Measurements from ENCODE around the gene CA4. TPM values are rescaled to one million over a fixed set of nuclear protein-coding genes. Genes with fewer than 3 reads are reported as not detected.

Gene CA4
- total RNA-seq, 1 donor from 2014 or later, result not detected

GRCh38 chr17:60141111-60142018 is 8.4 kb upstream of the CA4 start:
- no peak for TF ChIP-seq CTCF (IDR thresholded peaks at IDR 0.05; ENCODE audit: insufficient read depth, low read length, poor library complexity, severe bottlenecking)
- H3K36me3 ChIP-seq (ENCODE audit: control insufficient read depth, insufficient read depth, low read length), result no peaks in the 10 kb centered on the region
- H3K27me3 ChIP-seq (ENCODE audit: control insufficient read depth, insufficient read depth, low read length), result peaks cover 55% of the 10 kb centered on the region
- no peak for DNase-seq (ENCODE audit: low read depth)
- no peak overlapping the region for H3K4me3 ChIP-seq (ENCODE audit: low read depth, low read length)

DNA sequence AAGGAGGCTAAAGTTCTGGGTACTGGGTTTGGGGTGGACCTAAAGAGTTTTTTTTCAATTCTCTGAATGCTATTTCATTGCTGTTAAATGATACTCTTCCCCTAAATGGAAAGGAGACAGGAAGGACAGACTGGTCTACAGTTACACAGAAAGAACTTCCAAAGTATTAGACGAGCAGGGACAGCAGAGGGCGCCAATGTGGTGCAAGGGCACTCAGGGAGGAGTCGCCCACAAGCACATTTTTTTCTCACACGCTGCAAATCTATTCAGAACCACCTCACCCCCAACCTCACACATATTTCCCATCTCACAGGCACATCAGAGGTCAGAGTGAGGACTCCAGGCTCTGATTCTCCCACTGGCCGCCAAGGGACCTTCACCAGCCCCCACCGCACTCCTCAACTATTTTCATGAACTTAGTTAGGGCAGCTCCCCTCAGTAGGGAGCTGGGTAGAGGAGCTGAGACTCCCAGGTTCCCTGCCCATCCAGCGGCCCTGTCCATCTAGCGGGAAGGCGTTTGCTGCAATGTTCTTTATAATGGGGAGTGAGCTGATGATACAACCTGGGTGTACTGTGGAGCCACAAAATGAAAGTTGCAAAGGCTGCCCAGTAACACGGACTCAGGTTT is 6.8 kb upstream of the CA4 start:
- Histone ChIP-seq H3K4me3 (ENCODE audit: low read depth, low read length) (no peak overlapping the region), H3K27me3 (ENCODE audit: control insufficient read depth, insufficient read depth, low read length) (peaks cover 57% of the 10 kb centered on the region)
- DNase-seq (ENCODE audit: low read depth), result peak; percentile 60

DNA sequence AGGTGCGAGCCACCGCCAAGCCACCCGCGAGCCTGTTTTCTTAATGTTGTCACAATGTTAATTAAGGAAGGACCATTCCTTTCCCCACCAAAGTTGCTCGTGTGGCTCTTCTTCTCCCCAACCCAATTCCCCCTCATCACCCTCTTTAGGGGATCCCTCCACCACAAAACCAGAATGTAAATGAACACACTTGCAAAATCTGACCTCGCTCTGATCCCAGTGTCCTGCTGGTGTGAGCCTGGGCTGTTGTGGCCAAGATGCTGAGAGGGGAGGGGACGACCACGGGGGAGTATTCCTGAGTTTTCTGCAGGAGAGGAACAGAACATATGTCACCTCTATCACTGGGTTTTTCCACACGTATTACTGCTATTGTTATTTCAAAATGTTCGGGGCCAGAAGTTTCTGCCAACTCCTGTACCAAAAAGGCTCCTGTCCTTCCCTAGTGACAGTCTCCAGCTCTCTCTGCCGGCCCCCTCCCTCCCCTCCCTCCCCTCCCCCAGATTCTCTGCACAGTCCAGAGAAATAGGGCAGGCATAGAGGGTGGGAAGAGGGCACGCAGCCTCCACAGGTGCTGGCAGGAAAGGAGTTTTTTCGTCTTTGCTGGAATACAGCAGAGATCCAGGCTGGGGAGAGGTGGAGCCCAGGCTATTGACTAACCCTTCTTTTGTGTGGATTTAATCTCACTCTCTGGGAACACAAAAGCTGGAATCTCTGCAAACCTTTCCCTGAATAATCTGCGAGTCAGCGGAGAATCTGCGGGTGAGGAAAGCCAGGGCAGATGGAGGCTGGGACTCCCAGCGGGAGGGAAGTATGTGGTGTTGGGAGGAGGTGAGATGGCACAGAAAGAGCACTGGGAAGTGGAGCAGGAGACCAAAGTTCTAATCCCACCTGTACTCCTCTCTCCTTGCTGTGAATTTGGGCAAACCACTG is 4.5 kb upstream of the CA4 start:
- DNase-seq (ENCODE audit: low read depth), result no peak
- no peak for TF ChIP-seq CTCF (IDR thresholded peaks at IDR 0.05; ENCODE audit: insufficient read depth, low read length, poor library complexity, severe bottlenecking)
- H3K27me3 ChIP-seq (ENCODE audit: control insufficient read depth, insufficient read depth, low read length), result peaks cover 56% of the 10 kb centered on the region

More for the DNA sequence above, 6.8 kb upstream of the CA4 start:
- TF ChIP-seq CTCF (IDR thresholded peaks at IDR 0.05; ENCODE audit: insufficient read depth, low read length, poor library complexity, severe bottlenecking), result peak; percentile 89
- no peaks in the 10 kb centered on the region for H3K36me3 ChIP-seq (ENCODE audit: control insufficient read depth, insufficient read depth, low read length)

GRCh38 chr17:60146206-60146605 is 3.6 kb upstream of the CA4 start:
- no peak for TF ChIP-seq CTCF (IDR thresholded peaks at IDR 0.05; ENCODE audit: insufficient read depth, low read length, poor library complexity, severe bottlenecking)
- no peaks in the 10 kb centered on the region for H3K36me3 ChIP-seq (ENCODE audit: control insufficient read depth, insufficient read depth, low read length)

More for the DNA sequence above, 4.5 kb upstream of the CA4 start:
- Histone ChIP-seq H3K36me3 (ENCODE audit: control insufficient read depth, insufficient read depth, low read length) (no peaks in the 10 kb centered on the region), H3K4me3 (ENCODE audit: low read depth, low read length) (no peak overlapping the region)

GRCh38 chr17:60147553-60148223 is 2.1 kb upstream of the CA4 start:
- no peak overlapping the region for H3K4me3 ChIP-seq (ENCODE audit: low read depth, low read length)
- no peak for DNase-seq (ENCODE audit: low read depth)
- peaks cover 53% of the 10 kb centered on the region for H3K27me3 ChIP-seq (ENCODE audit: control insufficient read depth, insufficient read depth, low read length)
- H3K36me3 ChIP-seq (ENCODE audit: control insufficient read depth, insufficient read depth, low read length), result no peaks in the 10 kb centered on the region
- TF ChIP-seq CTCF (IDR thresholded peaks at IDR 0.05; ENCODE audit: insufficient read depth, low read length, poor library complexity, severe bottlenecking), result no peak

More at GRCh38 chr17:60146206-60146605, 3.6 kb upstream of the CA4 start:
- peaks cover 56% of the 10 kb centered on the region for H3K27me3 ChIP-seq (ENCODE audit: control insufficient read depth, insufficient read depth, low read length)
- H3K4me3 ChIP-seq (ENCODE audit: low read depth, low read length), result no peak overlapping the region
- DNase-seq (ENCODE audit: low read depth), result no peak

Measured in kidney epithelial cell (primary cell).